Tibial nerve (tissue), 4 donors: ENCODE measurements around the gene TBC1D5. TPM values are rescaled to one million over a fixed set of nuclear protein-coding genes. Genes with fewer than 3 reads are reported as not detected.

Experiments
- DNase-seq, 2 donors: peaks; one replicate each; pipeline ENCODE4 v3.0.0-alpha.2; 2019; ENCODE audit warnings: low spot score in 2 of 2
- H3K27ac ChIP-seq, 4 donors: fragments of 200-600 bp; sonication (generic) in 3 of 4; one replicate each; pipeline ENCODE4 v1.5.1; 2017 to 2019; ENCODE audit warnings: mild to moderate bottlenecking in 1 of 4
- H3K27me3 ChIP-seq, 2 donors: fragments of 200-600 bp; sonication (generic) in 1 of 2; one replicate each; pipeline versions ENCODE4 v1.5.1 to v1.6.0; 2017 to 2019
- H3K36me3 ChIP-seq, 3 donors: fragments of 200-600 bp; sonication (generic); one replicate each; pipeline ENCODE4 v1.5.1; 2018 to 2019
- H3K4me1 ChIP-seq, 4 donors: fragments of 200-600 bp; sonication (generic) in 3 of 4; one replicate each; pipeline ENCODE4 v1.5.1; 2017 to 2019
- H3K4me3 ChIP-seq, 4 donors: fragments of 200-600 bp; sonication (generic) in 3 of 4; one replicate each; pipeline ENCODE4 v1.5.1; 2017 to 2019; ENCODE audit warnings: mild to moderate bottlenecking in 1 of 4, moderate library complexity in 1 of 4
- H3K9me3 ChIP-seq, 4 donors: fragments of 200-600 bp; sonication (generic) in 3 of 4; one replicate each; pipeline ENCODE4 v1.5.1; 2017 to 2019
- CTCF ChIP-seq, 5 experiments: fragments of 200-600 bp in 3 of 5; fragments of 450-650 bp in 2 of 5; sonication (generic) in 3 of 5; IDR thresholded peaks; one replicate each; pipeline ENCODE4 v1.5.1; 2016 to 2019; ENCODE audit warnings: antibody characterized with exemption in 5 of 5, mild to moderate bottlenecking in 3 of 5, moderate library complexity in 2 of 5
- EP300 ChIP-seq, 2 donors: sonication (generic); formaldehyde crosslinking; IDR thresholded peaks; one replicate each; pipeline ENCODE4 v1.6.1; 2017; ENCODE audit warnings: antibody characterized with exemption in 2 of 2, mild to moderate bottlenecking in 1 of 2
- POLR2A ChIP-seq, 2 donors: fragments of 450-650 bp; IDR thresholded peaks; one replicate each; pipeline ENCODE4 v1.6.1; 2017; ENCODE audit warnings: antibody characterized with exemption in 2 of 2, mild to moderate bottlenecking in 2 of 2, moderate library complexity in 2 of 2
- WGBS, 2 donors: methylation state at CpG; one replicate each; pipeline ENCODE4 v1.1.5; 2018; 5-methylcytosine and 5-hydroxymethylcytosine counted together
- total RNA-seq, 4 donors: library from RNA; depleted of rRNA; stranded (reverse); fragments of >200 nt; gene quantifications; one replicate each; pipeline ENCODE4 v1.1.0, GENCODE V29; 2016

The TBC1D5 gene
- total RNA-seq, 4 donors from 2014 or later, result 55.2 to 128 (median 79.4) TPM

GRCh38 chr3:17259685-17260084 is 482.7 kb downstream of the TBC1D5 start:
- H3K4me1 ChIP-seq, result no peaks in the 10 kb centered on the region
- TF ChIP-seq EP300 (IDR thresholded peaks at IDR 0.05), result no peak
- TF ChIP-seq CTCF (IDR thresholded peaks at IDR 0.05), result no peak
- no peak for TF ChIP-seq POLR2A (IDR thresholded peaks at IDR 0.05)

GRCh38 chr3:17258823-17259436 is 483.5 kb downstream of the TBC1D5 start:
- peak; percentile 47 to 74 (median 64) for TF ChIP-seq CTCF (IDR thresholded peaks at IDR 0.05)
- no peak for TF ChIP-seq POLR2A (IDR thresholded peaks at IDR 0.05)

More at GRCh38 chr3:17259685-17260084, 482.7 kb downstream of the TBC1D5 start:
- Histone ChIP-seq H3K9me3 (no peaks in the 10 kb centered on the region), H3K4me3 (no peak overlapping the region), H3K27me3 (no peaks in the 10 kb centered on the region), H3K36me3 (no peaks in the 10 kb centered on the region), H3K27ac (no peak overlapping the region)
- WGBS, 2 donors, result 73 to 74% methylated on average over 5 of the region's 5 CpGs
- no peak for DNase-seq

GRCh38 chr3:17257269-17257668 is 485.2 kb downstream of the TBC1D5 start:
- H3K9me3 ChIP-seq, result no peaks in the 10 kb centered on the region
- no peak overlapping the region for H3K27ac ChIP-seq
- H3K4me3 ChIP-seq, result no peak overlapping the region
- DNase-seq, result no peak
- no peaks in the 10 kb centered on the region for H3K36me3 ChIP-seq
- no peaks in the 10 kb centered on the region for H3K4me1 ChIP-seq
- H3K27me3 ChIP-seq, result no peaks in the 10 kb centered on the region
- TF ChIP-seq EP300 (IDR thresholded peaks at IDR 0.05) (no peak), POLR2A (IDR thresholded peaks at IDR 0.05) (no peak), CTCF (IDR thresholded peaks at IDR 0.05) (no peak)

More at GRCh38 chr3:17258823-17259436, 483.5 kb downstream of the TBC1D5 start:
- DNase-seq, result peak in 1 of 2 donors; percentile 39
- Histone ChIP-seq H3K36me3 (no peaks in the 10 kb centered on the region), H3K9me3 (no peaks in the 10 kb centered on the region), H3K4me1 (no peaks in the 10 kb centered on the region), H3K27me3 (no peaks in the 10 kb centered on the region), H3K4me3 (no peak overlapping the region), H3K27ac (no peak overlapping the region)
- WGBS, 2 donors, result 35 to 43% methylated on average over 3 of the region's 3 CpGs

- Histone ChIP-seq H3K27ac (no peak overlapping the region), H3K27me3 (no peaks in the 10 kb centered on the region), H3K4me1 (no peaks in the 10 kb centered on the region), H3K4me3 (no peak overlapping the region), H3K9me3 (no peaks in the 10 kb centered on the region), H3K36me3 (no peaks in the 10 kb centered on the region)
- no peak for TF ChIP-seq EP300 (IDR thresholded peaks at IDR 0.05)
- no peak for TF ChIP-seq CTCF (IDR thresholded peaks at IDR 0.05)
- no peak for TF ChIP-seq POLR2A (IDR thresholded peaks at IDR 0.05)
- DNase-seq, result no peak
- 70 to 86% methylated on average over 1 of the region's 1 CpG for WGBS, 2 donors
Observed at GRCh38 chr3:17243621-17244020, 498.8 kb downstream of the TBC1D5 start.

GRCh38 chr3:17239417-17239816 is 503.0 kb downstream of the TBC1D5 start:
- Histone ChIP-seq H3K36me3 (peaks cover 0 to 12% (median 0%) of the 10 kb centered on the region in 3 donors), H3K27ac (no peak overlapping the region), H3K4me1 (no peaks in the 10 kb centered on the region), H3K9me3 (no peaks in the 10 kb centered on the region), H3K4me3 (no peak overlapping the region), H3K27me3 (no peaks in the 10 kb centered on the region)
- no peak for DNase-seq
- TF ChIP-seq CTCF (IDR thresholded peaks at IDR 0.05), result no peak
- no peak for TF ChIP-seq POLR2A (IDR thresholded peaks at IDR 0.05)
- no peak for TF ChIP-seq EP300 (IDR thresholded peaks at IDR 0.05)
